Neutrophil (primary cell): Measurements from ENCODE around the gene FCRL1.

Experiments used
- H3K27ac ChIP-seq: fragments of 200-600 bp; sonication (generic); 2 replicates; pipeline ENCODE4 v1.5.1; 2016; ENCODE audit warnings: mild to moderate bottlenecking, moderate library complexity
- H3K27me3 ChIP-seq: fragments of 200-600 bp; sonication (generic); 2 replicates; pipeline ENCODE4 v1.6.0; 2016; ENCODE audit warnings: mild to moderate bottlenecking
- H3K36me3 ChIP-seq: fragments of 200-600 bp; sonication (generic); 2 replicates; pipeline ENCODE4 v1.5.1; 2017
- H3K4me1 ChIP-seq, 2 experiments: fragments of 200-600 bp in 1 of 2; sonication (generic) in 1 of 2; 1 replicate in 1 of 2; 2 replicates in 1 of 2; pipeline versions ENCODE4 v1.5.1 to v1.6.1; 2013 to 2016; ENCODE audit warnings: low read depth in 1 of 2, low read length in 1 of 2, mild to moderate bottlenecking in 1 of 2, moderate library complexity in 1 of 2; ENCODE audit not compliant: control insufficient read depth in 1 of 2, insufficient read depth in 1 of 2
- H3K4me3 ChIP-seq, 2 experiments: fragments of 200-600 bp in 1 of 2; sonication (generic) in 1 of 2; 1 replicate in 1 of 2; 2 replicates in 1 of 2; pipeline ENCODE4 v1.5.1; 2013 to 2016; ENCODE audit warnings: low read depth in 1 of 2, low read length in 1 of 2, mild to moderate bottlenecking in 1 of 2, moderate library complexity in 1 of 2
- H3K9me3 ChIP-seq: fragments of 200-600 bp; sonication (generic); 2 replicates; pipeline ENCODE4 v1.5.1; 2016
- CTCF ChIP-seq: fragments of 200-600 bp; sonication (generic); IDR thresholded peaks from 2 replicates; pipeline ENCODE4 v1.5.1; 2016; ENCODE audit warnings: antibody characterized with exemption

FCRL1 gene

GRCh38 chr1:157820299-157820698 lies 379 bp upstream of the FCRL1 start:
- H3K36me3 ChIP-seq = no peaks in the 10 kb centered on the region
- peaks cover 29 to 42% of the 10 kb centered on the region in 2 experiments for H3K4me1 ChIP-seq
- H3K27ac ChIP-seq = peak overlapping the region; percentile 80
- no peaks in the 10 kb centered on the region for H3K9me3 ChIP-seq
- no peaks in the 10 kb centered on the region for H3K27me3 ChIP-seq
- no peak for TF ChIP-seq CTCF
- H3K4me3 ChIP-seq = peak overlapping the region; percentile 58 to 65

GRCh38 chr1:157819215-157819614 lies 705 bp downstream of the FCRL1 start:
- no peaks in the 10 kb centered on the region for H3K27me3 ChIP-seq
- H3K9me3 ChIP-seq = no peaks in the 10 kb centered on the region
- peaks cover 29 to 42% of the 10 kb centered on the region in 2 experiments for H3K4me1 ChIP-seq
- TF ChIP-seq CTCF = no peak
- H3K36me3 ChIP-seq = no peaks in the 10 kb centered on the region
- peak overlapping the region; percentile 58 to 65 for H3K4me3 ChIP-seq
- peak overlapping the region; percentile 80 for H3K27ac ChIP-seq

- Histone ChIP-seq H3K9me3 (no peaks in the 10 kb centered on the region), H3K27me3 (no peaks in the 10 kb centered on the region), H3K4me3 (no peak overlapping the region), H3K36me3 (no peaks in the 10 kb centered on the region), H3K27ac (no peak overlapping the region), H3K4me1 (peaks cover 4 to 16% of the 10 kb centered on the region in 2 experiments)
- no peak for TF ChIP-seq CTCF
Observed at GRCh38 chr1:157813269-157813668, 6.7 kb downstream of the FCRL1 start.

GRCh38 chr1:157806431-157807149 lies 13.3 kb downstream of the FCRL1 start:
- H3K9me3 ChIP-seq = no peaks in the 10 kb centered on the region
- TF ChIP-seq CTCF = no peak
- no peak overlapping the region for H3K27ac ChIP-seq
- H3K4me1 ChIP-seq = no peaks in the 10 kb centered on the region
- no peaks in the 10 kb centered on the region for H3K27me3 ChIP-seq
- peaks cover 49% of the 10 kb centered on the region for H3K36me3 ChIP-seq
- H3K4me3 ChIP-seq = no peak overlapping the region

GRCh38 chr1:157803851-157804250 lies 16.1 kb downstream of the FCRL1 start:
- Histone ChIP-seq H3K27ac (no peak overlapping the region), H3K27me3 (no peaks in the 10 kb centered on the region), H3K9me3 (no peaks in the 10 kb centered on the region), H3K4me3 (no peak overlapping the region), H3K36me3 (peaks cover 58% of the 10 kb centered on the region), H3K4me1 (no peaks in the 10 kb centered on the region)
- TF ChIP-seq CTCF = no peak
